Mesothelial cell of epicardium (in vitro differentiated cells): ENCODE data around the gene FAM120A. TPM values are rescaled to one million over a fixed set of nuclear protein-coding genes. Genes with fewer than 3 reads are reported as not detected.

Source experiments
- DNase-seq, 2 experiments: peaks; one replicate each; pipeline ENCODE4 v3.0.0; 2021; ENCODE audit warnings: low spot score in 2 of 2; ENCODE audit not compliant: unreplicated experiment in 2 of 2
- H3K27ac Mint-ChIP-seq: 2 replicates; pipeline ENCODE4 v1.8.0; 2021; ENCODE audit warnings: mixed read lengths
- H3K27me3 Mint-ChIP-seq: 2 replicates; pipeline ENCODE4 v1.8.0; 2021; ENCODE audit warnings: low read depth, mixed read lengths
- H3K36me3 Mint-ChIP-seq: 2 replicates; pipeline ENCODE4 v1.8.0; 2021; ENCODE audit warnings: mixed read lengths
- H3K4me1 Mint-ChIP-seq: 2 replicates; pipeline ENCODE4 v1.8.0; 2021; ENCODE audit warnings: mixed read lengths
- H3K4me3 Mint-ChIP-seq: 2 replicates; pipeline ENCODE4 v1.8.0; 2021; ENCODE audit warnings: mild to moderate bottlenecking, moderate library complexity, mixed read lengths
- H3K9me3 Mint-ChIP-seq: 2 replicates; pipeline ENCODE4 v1.8.0; 2021; ENCODE audit warnings: mixed read lengths
- microRNA-seq: library from miRNA; unstranded; fragments of <30 nt; microRNA quantifications from one replicate; pipeline ENCODE4 v1.2.0, GENCODE V29; 2021; ENCODE audit warnings: inconsistent platforms, mixed read lengths
- total RNA-seq: library from RNA; stranded (reverse); gene quantifications from 3 replicates; pipeline ENCODE4 v1.2.1, GENCODE V29; 2021
- TF ChIP-seq, protein P1 (sequence below): fragments of 200-600 bp; sonication (generic); IDR thresholded peaks from one replicate; pipeline ENCODE4 v1.5.0; 2021; ENCODE audit warnings: antibody characterized with exemption; ENCODE audit not compliant: unreplicated experiment

The FAM120A gene
- total RNA-seq, 1 donor from 2014 or later = 59.4 TPM

DNA sequence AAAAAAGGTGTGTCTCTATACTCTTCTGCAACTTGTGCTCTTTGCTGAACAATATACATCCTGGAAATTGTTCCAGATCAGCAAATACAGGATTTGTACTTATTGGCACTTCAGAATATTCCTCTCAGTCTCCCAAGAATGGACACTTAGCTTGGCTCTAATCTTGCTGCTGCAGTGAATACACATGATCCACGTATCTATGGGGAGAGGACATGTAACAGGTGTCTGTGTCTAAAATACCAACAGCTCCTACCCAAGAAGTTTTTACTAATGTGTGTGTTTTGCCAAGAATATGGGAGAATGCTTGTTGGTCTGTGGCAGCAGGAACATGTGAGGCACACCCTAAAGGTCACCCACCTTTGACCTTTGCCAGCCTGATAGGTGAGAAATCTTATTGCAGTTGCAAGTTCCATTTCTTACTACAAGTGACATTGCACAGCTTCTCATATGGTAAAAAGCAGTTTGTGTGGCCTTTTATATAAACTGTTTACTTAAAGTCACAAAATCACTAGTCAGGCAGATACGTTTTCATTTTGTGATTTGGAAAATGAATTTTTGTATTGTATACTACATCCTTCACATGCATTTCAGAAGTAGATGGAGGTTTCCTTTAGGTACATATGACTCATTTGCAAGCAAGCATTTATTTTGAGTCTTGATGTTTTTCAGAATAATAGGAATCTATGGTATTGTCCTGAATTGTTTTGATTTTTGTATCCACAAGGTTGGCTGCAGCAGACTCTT is 160.7 kb downstream of the FAM120A start:
- Mint-ChIP-seq H3K9me3 (peaks cover 28% of the 10 kb centered on the region), H3K4me3 (no peak overlapping the region), H3K36me3 (peaks cover 23% of the 10 kb centered on the region), H3K27me3 (no peaks in the 10 kb centered on the region), H3K4me1 (no peaks in the 10 kb centered on the region), H3K27ac (no peak overlapping the region)
- no peak for DNase-seq
- TF ChIP-seq, protein P1, sequence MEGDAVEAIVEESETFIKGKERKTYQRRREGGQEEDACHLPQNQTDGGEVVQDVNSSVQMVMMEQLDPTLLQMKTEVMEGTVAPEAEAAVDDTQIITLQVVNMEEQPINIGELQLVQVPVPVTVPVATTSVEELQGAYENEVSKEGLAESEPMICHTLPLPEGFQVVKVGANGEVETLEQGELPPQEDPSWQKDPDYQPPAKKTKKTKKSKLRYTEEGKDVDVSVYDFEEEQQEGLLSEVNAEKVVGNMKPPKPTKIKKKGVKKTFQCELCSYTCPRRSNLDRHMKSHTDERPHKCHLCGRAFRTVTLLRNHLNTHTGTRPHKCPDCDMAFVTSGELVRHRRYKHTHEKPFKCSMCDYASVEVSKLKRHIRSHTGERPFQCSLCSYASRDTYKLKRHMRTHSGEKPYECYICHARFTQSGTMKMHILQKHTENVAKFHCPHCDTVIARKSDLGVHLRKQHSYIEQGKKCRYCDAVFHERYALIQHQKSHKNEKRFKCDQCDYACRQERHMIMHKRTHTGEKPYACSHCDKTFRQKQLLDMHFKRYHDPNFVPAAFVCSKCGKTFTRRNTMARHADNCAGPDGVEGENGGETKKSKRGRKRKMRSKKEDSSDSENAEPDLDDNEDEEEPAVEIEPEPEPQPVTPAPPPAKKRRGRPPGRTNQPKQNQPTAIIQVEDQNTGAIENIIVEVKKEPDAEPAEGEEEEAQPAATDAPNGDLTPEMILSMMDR = no peak

DNA sequence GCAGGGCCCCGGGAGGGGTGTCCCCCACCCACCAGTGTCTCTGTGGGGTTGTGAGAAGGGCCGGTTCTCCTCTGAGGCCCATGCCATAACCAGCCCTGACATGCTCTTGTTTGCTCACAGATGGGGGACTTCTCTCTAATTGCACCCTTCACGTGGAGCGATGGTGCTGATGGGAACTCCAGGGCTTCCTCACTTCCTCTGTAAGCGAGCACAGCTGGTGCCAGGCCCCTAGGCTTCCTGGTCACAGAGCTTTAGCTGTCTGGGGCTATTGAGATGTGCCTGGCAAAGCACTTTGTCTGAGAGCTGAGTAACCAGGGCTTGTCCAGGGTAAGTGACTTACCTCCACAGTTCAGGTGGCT is 161.3 kb downstream of the FAM120A start:
- DNase-seq = peak in 1 of 2 experiments; percentile 26
- TF ChIP-seq, protein P1 = no peak
- no peaks in the 10 kb centered on the region for H3K27me3 Mint-ChIP-seq

DNA sequence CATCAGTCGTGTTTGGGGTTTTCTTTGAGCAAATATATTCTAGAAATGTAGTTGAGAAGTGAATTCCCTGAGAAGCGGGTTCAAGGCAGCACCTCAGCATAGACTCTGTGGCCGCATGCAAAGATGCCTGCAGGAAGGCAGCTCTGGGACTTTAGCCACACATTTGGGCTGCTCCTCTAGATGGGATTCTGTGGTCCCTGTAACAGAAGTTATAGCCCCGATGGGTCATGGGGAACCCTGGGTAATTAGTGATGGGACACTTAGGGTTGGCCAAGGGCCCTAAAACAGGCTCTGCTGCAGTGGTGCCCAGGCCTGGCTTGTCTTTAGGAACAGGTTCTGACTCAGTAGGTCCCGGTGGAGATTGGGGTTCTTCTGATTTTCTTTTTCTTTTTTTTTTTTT is 161.7 kb downstream of the FAM120A start:
- Mint-ChIP-seq H3K4me3 (no peak overlapping the region), H3K27ac (no peak overlapping the region), H3K36me3 (peaks cover 20% of the 10 kb centered on the region), H3K27me3 (no peaks in the 10 kb centered on the region), H3K4me1 (no peaks in the 10 kb centered on the region), H3K9me3 (peaks cover 21% of the 10 kb centered on the region)
- TF ChIP-seq, protein P1 = no peak
- no peak for DNase-seq

More for the DNA sequence above, 161.3 kb downstream of the FAM120A start:
- H3K4me1 Mint-ChIP-seq = no peaks in the 10 kb centered on the region
- H3K4me3 Mint-ChIP-seq = no peak overlapping the region
- no peak overlapping the region for H3K27ac Mint-ChIP-seq
- peaks cover 21% of the 10 kb centered on the region for H3K36me3 Mint-ChIP-seq
- peaks cover 25% of the 10 kb centered on the region for H3K9me3 Mint-ChIP-seq

DNA sequence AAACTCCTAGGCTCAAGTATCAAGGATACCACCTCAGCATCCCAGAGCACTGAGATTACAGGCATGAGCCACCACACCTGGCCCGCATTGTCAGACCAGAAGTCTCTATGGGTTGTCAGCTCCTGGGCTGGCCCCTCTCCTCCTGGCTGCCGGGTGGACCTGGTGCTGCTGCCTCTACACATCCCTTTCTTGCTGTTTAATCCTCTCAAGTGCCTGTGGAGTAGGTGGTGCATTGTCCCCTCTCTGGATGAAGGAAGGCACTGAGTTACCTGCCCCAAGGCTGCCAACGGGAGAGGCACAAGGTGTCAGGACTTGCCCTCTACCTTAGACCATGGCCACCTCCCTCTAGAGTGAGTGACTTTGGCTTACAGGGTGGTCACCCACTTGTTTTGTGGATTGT is 162.3 kb downstream of the FAM120A start:
- peak in 1 of 2 experiments; percentile 22 for DNase-seq
- TF ChIP-seq, protein P1 = no peak
- Mint-ChIP-seq H3K27me3 (no peaks in the 10 kb centered on the region), H3K4me3 (no peak overlapping the region), H3K9me3 (peaks cover 15% of the 10 kb centered on the region), H3K4me1 (no peaks in the 10 kb centered on the region), H3K36me3 (peaks cover 16% of the 10 kb centered on the region), H3K27ac (no peak overlapping the region)

DNA sequence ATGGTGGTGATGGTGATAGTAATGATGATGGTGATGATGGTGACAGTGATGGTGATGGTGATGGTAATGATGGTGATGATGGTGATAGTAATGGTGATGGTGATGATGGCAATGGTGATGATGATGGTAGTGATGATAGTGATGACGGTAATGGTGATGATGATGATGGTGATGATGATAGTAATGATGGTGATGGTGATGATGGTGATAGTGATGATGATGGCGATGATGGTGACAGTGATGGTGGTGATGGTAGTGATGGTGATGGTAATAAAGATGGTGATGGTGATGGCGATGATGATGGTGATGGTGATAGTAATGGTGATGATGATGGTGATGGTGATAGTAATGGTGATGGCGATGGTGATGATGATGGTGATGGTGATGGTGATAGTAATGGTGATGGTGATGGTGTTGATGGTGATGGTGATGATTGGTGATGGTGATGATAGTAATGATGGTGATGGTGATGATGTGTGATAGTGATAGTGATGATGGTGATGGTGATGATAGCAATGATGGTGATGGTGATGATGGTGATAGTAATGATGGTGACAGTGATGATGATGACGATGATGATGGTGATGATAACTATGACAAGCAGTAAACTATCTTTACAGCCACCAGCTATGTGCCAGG is 163.5 kb downstream of the FAM120A start:
- H3K4me3 Mint-ChIP-seq = no peak overlapping the region
- peaks cover 6% of the 10 kb centered on the region for H3K9me3 Mint-ChIP-seq
- H3K27me3 Mint-ChIP-seq = no peaks in the 10 kb centered on the region
- TF ChIP-seq, protein P1 = no peak
- H3K27ac Mint-ChIP-seq = no peak overlapping the region
- peaks cover 8% of the 10 kb centered on the region for H3K36me3 Mint-ChIP-seq
- no peaks in the 10 kb centered on the region for H3K4me1 Mint-ChIP-seq
- DNase-seq = no peak

Small RNA genes within 50 kb of the gene (microRNA-seq; reads per million reads assigned to microRNA genes)
- not detected for gene MIR548AU

Other genes starting within 250 kb of the FAM120A start
- gene FAM120AOS, start 1.9 kb downstream of the FAM120A start, total RNA-seq = 39.0 to 40.0 TPM (median 39.0 TPM) in 3 replicates
- 37.6 to 38.5 TPM (median 37.6 TPM) in 3 replicates for gene PHF2, start 124.9 kb downstream of the FAM120A start, total RNA-seq